Endothelial cell (in vitro differentiated cells): Measurements from ENCODE around the gene PRKAG2. TPM values are rescaled to one million over a fixed set of nuclear protein-coding genes. Genes with fewer than 3 reads are reported as not detected.

Experiments
- DNase-seq: peaks from one replicate; pipeline ENCODE4 v3.0.0; 2021; ENCODE audit warnings: low spot score
- H3K27ac Mint-ChIP-seq: one replicate; pipeline ENCODE4 v1.8.0; 2021; ENCODE audit warnings: mixed read lengths, inconsistent platforms; ENCODE audit not compliant: unreplicated experiment
- H3K27me3 Mint-ChIP-seq: one replicate; pipeline ENCODE4 v1.8.0; 2021; ENCODE audit warnings: mild to moderate bottlenecking, moderate library complexity, mixed read lengths, inconsistent platforms; ENCODE audit not compliant: unreplicated experiment
- H3K36me3 Mint-ChIP-seq: one replicate; pipeline ENCODE4 v1.8.0; 2021; ENCODE audit warnings: mild to moderate bottlenecking, low read depth, mixed read lengths, inconsistent platforms; ENCODE audit not compliant: unreplicated experiment
- H3K4me1 Mint-ChIP-seq: one replicate; pipeline ENCODE4 v1.8.0; 2021; ENCODE audit warnings: mild to moderate bottlenecking, mixed read lengths, inconsistent platforms; ENCODE audit not compliant: unreplicated experiment
- H3K4me3 Mint-ChIP-seq: one replicate; pipeline ENCODE4 v1.8.0; 2021; ENCODE audit warnings: mild to moderate bottlenecking, mixed read lengths, inconsistent platforms; ENCODE audit not compliant: unreplicated experiment
- H3K9me3 Mint-ChIP-seq: one replicate; pipeline ENCODE4 v1.8.0; 2021; ENCODE audit warnings: mixed read lengths, inconsistent platforms; ENCODE audit not compliant: unreplicated experiment
- total RNA-seq: library from RNA; stranded (reverse); fragmentation: NEBNext Ultra II Directional; extraction: Animal tissue kit (Norgen Biotek cat#: 25700); gene quantifications from one replicate; pipeline ENCODE4 v1.2.1, GENCODE V29; 2021; ENCODE audit not compliant: unreplicated experiment
- TF ChIP-seq, protein P1 (sequence below): fragments of 200-600 bp; sonication (generic); IDR thresholded peaks from one replicate; pipeline ENCODE4 v1.5.0; 2021; ENCODE audit warnings: antibody characterized with exemption; ENCODE audit not compliant: unreplicated experiment

The PRKAG2 gene
- total RNA-seq, 1 donor from 2014 or later: 16.0 TPM

DNA sequence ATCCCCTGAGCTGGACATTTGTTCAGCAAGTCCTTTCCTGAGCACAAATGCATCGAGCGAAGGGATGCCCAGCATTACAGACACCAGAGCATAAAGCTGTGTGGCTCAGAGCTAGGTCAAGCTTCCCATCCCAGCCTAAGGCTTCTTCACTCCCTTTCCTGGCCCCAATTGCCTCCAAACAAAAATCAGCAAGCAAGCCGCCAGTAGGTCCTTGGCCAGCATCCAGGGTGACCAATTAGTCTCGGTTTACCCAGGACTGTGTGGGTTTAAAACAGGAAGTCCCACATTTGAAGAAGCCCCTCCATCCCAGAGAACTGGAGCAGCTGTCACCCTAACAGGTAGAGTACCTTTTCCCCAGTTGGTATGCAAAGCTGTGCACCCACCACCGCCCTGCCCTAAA, 51.2 kb downstream of the PRKAG2 start:
- peaks cover 4% of the 10 kb centered on the region for H3K27me3 Mint-ChIP-seq
- TF ChIP-seq, protein P1, sequence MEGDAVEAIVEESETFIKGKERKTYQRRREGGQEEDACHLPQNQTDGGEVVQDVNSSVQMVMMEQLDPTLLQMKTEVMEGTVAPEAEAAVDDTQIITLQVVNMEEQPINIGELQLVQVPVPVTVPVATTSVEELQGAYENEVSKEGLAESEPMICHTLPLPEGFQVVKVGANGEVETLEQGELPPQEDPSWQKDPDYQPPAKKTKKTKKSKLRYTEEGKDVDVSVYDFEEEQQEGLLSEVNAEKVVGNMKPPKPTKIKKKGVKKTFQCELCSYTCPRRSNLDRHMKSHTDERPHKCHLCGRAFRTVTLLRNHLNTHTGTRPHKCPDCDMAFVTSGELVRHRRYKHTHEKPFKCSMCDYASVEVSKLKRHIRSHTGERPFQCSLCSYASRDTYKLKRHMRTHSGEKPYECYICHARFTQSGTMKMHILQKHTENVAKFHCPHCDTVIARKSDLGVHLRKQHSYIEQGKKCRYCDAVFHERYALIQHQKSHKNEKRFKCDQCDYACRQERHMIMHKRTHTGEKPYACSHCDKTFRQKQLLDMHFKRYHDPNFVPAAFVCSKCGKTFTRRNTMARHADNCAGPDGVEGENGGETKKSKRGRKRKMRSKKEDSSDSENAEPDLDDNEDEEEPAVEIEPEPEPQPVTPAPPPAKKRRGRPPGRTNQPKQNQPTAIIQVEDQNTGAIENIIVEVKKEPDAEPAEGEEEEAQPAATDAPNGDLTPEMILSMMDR: no peak
- no peak for DNase-seq

DNA sequence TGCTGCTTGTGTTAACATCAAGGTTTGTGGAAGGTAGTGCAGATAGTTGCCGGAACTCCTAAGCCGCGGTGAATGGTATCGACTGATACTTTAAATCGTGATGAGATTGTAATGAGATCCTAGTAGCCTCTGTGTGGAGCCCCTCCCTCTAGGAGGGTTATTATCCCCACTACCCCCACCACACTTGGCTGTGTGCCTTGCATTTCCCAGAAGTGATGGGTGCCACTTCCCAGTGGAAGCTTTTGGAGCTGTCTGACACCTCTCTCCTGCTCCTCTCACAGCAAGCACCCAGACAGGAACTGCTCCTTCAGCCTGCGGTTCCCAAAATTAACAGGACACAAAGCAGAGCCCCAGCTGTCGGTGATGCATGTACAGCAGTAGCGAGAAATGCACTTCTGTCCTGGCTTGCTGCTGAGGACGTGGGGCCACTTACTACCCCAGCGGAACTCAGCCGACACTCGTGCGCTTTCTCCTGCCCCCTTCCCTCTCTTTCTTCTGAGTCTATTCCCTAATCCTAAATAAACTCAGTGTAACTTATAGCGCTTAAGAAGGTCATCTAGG, 52.5 kb downstream of the PRKAG2 start:
- H3K36me3 Mint-ChIP-seq: no peaks in the 10 kb centered on the region
- H3K4me3 Mint-ChIP-seq: no peak overlapping the region
- H3K27ac Mint-ChIP-seq: no peak overlapping the region
- H3K4me1 Mint-ChIP-seq: peaks cover 34% of the 10 kb centered on the region
- H3K9me3 Mint-ChIP-seq: no peaks in the 10 kb centered on the region
- TF ChIP-seq, protein P1: no peak
- H3K27me3 Mint-ChIP-seq: peaks cover 5% of the 10 kb centered on the region
- DNase-seq: no peak

More for the DNA sequence above, 51.2 kb downstream of the PRKAG2 start:
- Mint-ChIP-seq H3K4me3 (no peak overlapping the region), H3K4me1 (peaks cover 34% of the 10 kb centered on the region), H3K27ac (no peak overlapping the region), H3K36me3 (no peaks in the 10 kb centered on the region), H3K9me3 (no peaks in the 10 kb centered on the region)

DNA sequence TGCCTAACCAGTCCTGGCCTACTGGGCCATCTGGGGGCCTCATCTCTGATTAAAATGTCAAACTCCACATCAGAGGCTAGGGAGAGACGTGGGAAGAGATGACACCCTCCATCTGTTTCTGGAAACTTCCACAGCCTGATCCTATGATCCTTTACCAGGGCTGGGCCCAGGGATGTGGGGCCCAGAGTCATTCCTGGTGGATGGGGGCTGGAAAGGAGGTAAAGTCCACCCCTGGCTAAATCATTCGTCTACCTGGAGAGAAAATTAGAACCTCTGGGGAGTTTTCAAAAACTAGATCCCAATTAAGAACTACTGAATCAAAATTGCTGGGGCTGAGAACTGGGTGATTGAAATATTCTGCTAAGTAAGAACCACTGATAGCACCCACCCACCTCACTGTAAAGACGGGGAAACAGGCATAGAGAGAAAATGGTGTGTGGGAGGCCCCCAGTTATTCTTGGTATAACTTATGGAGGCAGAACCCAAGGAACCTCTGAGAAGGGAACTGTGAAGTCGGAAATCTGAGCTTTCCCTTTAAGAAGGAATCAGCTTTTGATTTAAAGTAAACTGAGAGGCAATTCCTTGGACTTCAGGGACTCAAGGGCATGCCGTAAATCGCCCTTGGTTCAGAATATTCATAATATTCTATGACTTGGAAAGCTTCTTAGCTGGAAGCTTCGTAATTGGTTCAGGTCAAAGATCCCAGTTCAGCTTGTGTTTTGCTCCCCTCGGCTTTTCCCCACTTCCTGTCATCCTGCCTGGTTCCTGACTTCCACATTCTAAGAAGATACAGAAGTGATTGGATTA, 53.1 kb downstream of the PRKAG2 start:
- TF ChIP-seq, protein P1: no peak
- no peak for DNase-seq
- Mint-ChIP-seq H3K4me1 (peaks cover 34% of the 10 kb centered on the region), H3K9me3 (no peaks in the 10 kb centered on the region), H3K27ac (no peak overlapping the region), H3K4me3 (no peak overlapping the region), H3K36me3 (no peaks in the 10 kb centered on the region), H3K27me3 (peaks cover 5% of the 10 kb centered on the region)

DNA sequence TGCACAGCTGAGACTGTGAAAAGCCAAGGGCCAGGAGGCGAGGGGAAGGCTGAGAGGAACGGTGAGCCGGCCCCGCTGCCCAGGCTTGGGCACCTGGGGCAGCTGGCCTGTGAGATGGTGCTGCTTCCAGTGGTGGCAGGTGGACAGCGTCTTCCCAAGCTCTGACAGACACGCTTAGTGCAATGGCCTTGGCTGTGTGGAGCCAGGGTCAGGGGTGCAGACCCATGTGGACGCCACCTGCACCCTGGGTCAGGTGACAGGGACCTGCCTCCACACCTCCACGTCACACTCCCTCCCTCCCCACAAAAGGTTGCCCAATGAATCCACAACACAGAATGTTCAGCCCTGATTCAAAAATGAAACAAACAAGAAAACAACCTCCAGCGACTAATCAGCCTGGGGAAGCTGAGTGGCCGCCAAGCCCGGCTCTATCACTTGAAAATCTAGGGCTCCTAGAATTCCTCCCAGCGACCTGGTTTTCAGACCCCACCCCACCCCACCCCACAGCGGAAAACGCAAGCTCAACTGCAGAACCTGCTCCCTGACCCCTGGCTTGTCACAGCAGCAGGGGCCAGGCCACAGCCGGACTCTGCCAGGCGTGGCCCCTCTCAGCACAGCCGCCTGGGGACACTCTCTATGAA, 54.3 kb downstream of the PRKAG2 start:
- DNase-seq: no peak
- Mint-ChIP-seq H3K27ac (no peak overlapping the region), H3K27me3 (peaks cover 5% of the 10 kb centered on the region), H3K4me3 (no peak overlapping the region), H3K9me3 (no peaks in the 10 kb centered on the region), H3K36me3 (no peaks in the 10 kb centered on the region), H3K4me1 (peaks cover 34% of the 10 kb centered on the region)
- TF ChIP-seq, protein P1: no peak
